Muscle layer of colon (tissue), 2 donors: ENCODE results near the gene NDUFA1.
"Not testable (repeated sequence)": the region's sequence is repeated elsewhere in the genome, so short reads cannot be mapped to it uniquely, and the experiment has no call there.

Experiments used
- H3K27ac ChIP-seq: one replicate; pipeline ENCODE4 v1.7.0; 2013; ENCODE audit warnings: low read depth, mild to moderate bottlenecking, low read length, moderate library complexity
- H3K27me3 ChIP-seq, 2 donors: one replicate each; pipeline ENCODE4 v1.7.0; 2013; ENCODE audit warnings: low read length in 2 of 2, mild to moderate bottlenecking in 2 of 2; ENCODE audit not compliant: insufficient read depth in 2 of 2, control insufficient read depth in 1 of 2
- H3K36me3 ChIP-seq: one replicate; pipeline ENCODE4 v1.7.0; 2013; ENCODE audit warnings: mild to moderate bottlenecking, low read length; ENCODE audit not compliant: insufficient read depth
- H3K4me1 ChIP-seq: one replicate; pipeline ENCODE4 v1.7.0; 2013; ENCODE audit warnings: mild to moderate bottlenecking, low read length; ENCODE audit not compliant: insufficient read depth
- H3K4me3 ChIP-seq, 2 donors: one replicate each; pipeline ENCODE4 v1.7.0; 2013; ENCODE audit warnings: low read length in 2 of 2, low read depth in 1 of 2, mild to moderate bottlenecking in 1 of 2, moderate library complexity in 1 of 2
- H3K9ac ChIP-seq: one replicate; pipeline ENCODE4 v1.7.0; 2013; ENCODE audit warnings: low read length
- H3K9me3 ChIP-seq: one replicate; pipeline ENCODE4 v1.7.0; 2013; ENCODE audit warnings: mild to moderate bottlenecking, low read length
- donor health status: abdominal sarcoma.
- donor health status: Adenocarcinoma of cecum.

Gene NDUFA1

GRCh38 chrX:119871599-119872395, at the start of gene NDUFA1, which contains the start of gene RNF113A:
Gene NDUFA1 (plus strand): TSS chrX:119871832. CDS start chrX:119871912, 80 bp downstream.
Gene RNF113A (minus strand): TSS chrX:119871733. CDS start chrX:119871613, 120 bp downstream.
- no peaks in the 10 kb centered on the region for H3K27me3 ChIP-seq
- no peaks in the 10 kb centered on the region for H3K9me3 ChIP-seq
- no peaks in the 10 kb centered on the region for H3K36me3 ChIP-seq
- H3K27ac ChIP-seq = peak within 1 kb of the TSS; percentile 85
- H3K4me3 ChIP-seq = peak within 1 kb of the TSS; percentile 74 to 77
- H3K9ac ChIP-seq = peak within 1 kb of the TSS; percentile 90
- no peaks in the 10 kb centered on the region for H3K4me1 ChIP-seq

DNA sequence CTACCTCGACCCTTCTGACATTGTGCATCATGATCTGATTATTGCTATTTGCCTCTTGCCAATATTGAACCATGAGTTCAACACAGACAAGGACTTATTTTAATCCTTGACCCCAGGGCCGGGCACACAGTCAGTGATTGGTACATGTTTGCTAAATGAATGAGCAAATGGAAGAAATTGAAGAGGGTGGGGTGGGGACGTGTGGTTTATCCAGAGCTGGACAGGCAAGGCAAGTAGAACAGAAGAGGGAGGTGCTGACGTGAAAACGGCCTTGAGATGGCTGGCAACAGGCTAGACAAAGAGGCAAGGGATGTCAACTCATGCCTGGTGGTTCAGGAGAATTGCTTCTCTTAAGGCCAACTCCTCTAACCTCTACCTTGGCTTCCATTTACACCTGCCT, 47.4 kb upstream of the NDUFA1 start:
- H3K9me3 ChIP-seq, H3K36me3 ChIP-seq: not testable (repeated sequence)

GRCh38 chrX:119826399-119826959, 45.2 kb upstream of the NDUFA1 start:
- Histone ChIP-seq H3K9me3 (no peaks in the 10 kb centered on the region), H3K27me3 (no peaks in the 10 kb centered on the region), H3K4me1 (no peaks in the 10 kb centered on the region), H3K36me3 (no peaks in the 10 kb centered on the region), H3K4me3 (no peak overlapping the region), H3K27ac (no peak overlapping the region), H3K9ac (no peak overlapping the region)

More for the DNA sequence above, 47.4 kb upstream of the NDUFA1 start:
- H3K9ac ChIP-seq, H3K27ac ChIP-seq, H3K4me3 ChIP-seq, H3K4me1 ChIP-seq, H3K27me3 ChIP-seq: not testable (repeated sequence)

GRCh38 chrX:119828446-119828845, 43.2 kb upstream of the NDUFA1 start:
- no peak overlapping the region for H3K9ac ChIP-seq
- H3K9me3 ChIP-seq = no peaks in the 10 kb centered on the region
- no peak overlapping the region for H3K27ac ChIP-seq
- no peaks in the 10 kb centered on the region for H3K36me3 ChIP-seq
- H3K27me3 ChIP-seq = no peaks in the 10 kb centered on the region
- H3K4me1 ChIP-seq = no peaks in the 10 kb centered on the region
- no peak overlapping the region for H3K4me3 ChIP-seq

- H3K9me3 ChIP-seq = no peaks in the 10 kb centered on the region
- H3K36me3 ChIP-seq = peaks cover 20% of the 10 kb centered on the region
- H3K4me1 ChIP-seq = no peaks in the 10 kb centered on the region
- no peaks in the 10 kb centered on the region for H3K27me3 ChIP-seq
- no peak overlapping the region for H3K27ac ChIP-seq
- no peak overlapping the region for H3K9ac ChIP-seq
- H3K4me3 ChIP-seq = no peak overlapping the region
Measured at GRCh38 chrX:119833905-119834304, 37.7 kb upstream of the NDUFA1 start.

DNA sequence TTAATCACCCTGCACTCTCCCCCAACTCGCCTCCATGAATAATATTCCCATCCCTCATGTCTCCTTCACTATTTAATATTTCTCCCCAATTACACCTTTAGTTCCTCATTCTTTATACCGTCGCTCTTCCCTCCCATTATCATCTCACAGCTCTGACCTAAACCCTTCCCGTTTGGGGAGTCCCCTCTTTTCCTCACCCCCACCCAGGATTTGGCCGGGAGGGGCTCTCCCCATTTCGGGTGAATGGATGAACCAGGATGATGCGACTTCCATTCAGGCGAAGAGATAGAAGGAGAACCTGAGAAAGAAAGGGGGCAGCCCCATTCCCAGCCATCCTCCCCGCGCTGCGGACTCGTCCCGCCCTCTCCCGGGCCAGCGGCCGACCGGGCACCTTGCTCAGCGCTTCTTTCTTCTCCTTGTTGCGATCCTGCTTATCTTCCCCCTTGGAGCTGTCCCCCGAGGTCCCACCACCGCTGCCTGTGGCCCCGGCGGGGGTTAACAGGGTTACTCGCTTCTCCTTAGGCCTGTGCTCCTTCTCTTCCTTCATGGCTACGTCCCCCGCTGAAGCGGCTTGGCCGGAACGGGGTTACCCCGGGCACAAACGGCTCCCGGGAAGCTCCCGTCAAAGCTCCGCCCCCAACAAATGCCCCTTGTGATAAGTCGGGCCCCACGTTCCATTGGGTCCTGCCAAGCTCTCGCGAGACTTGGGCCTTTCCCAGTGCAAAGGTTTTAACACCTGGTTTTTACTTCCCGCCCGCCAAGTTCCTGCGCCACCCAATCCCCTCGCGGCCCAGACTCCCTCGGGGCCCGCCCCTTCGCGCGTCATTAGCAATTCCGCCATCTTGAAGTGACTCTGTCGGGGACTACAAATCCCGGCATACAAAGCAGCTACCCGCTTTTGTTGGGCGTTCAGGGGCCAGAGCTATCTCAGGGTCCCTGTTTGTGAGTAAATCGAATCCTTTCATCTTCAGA, 19.0 kb upstream of the NDUFA1 start, which contains the start of gene UPF3B:
Gene UPF3B, minus strand, starts transcription at position 582 of the 972 bp plus-strand sequence. Its CDS starts 35 bp downstream, at position 547.
- H3K9me3 ChIP-seq = no peaks in the 10 kb centered on the region

DNA sequence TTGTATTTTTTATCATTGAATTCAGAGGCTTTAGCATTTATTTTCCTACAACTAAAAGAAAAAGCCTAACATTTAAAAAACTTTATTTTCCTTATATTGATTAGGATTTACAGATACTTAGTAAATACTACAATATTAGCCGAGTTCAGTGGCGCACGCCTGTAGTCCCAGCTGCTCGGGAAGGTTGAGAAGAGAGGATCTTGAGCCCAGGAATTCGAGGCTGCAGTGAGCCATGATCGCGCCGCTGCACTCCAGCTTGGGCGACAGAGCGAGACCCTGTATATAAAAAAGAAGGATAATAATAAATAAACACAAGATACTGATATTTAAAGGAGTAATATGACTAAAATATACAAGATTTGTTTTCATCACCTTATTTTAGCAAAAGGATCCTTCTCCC, 18.2 kb upstream of the NDUFA1 start:
- Histone ChIP-seq H3K9me3 (no peaks in the 10 kb centered on the region), H3K27ac (peak overlapping the region; percentile 55), H3K27me3 (no peaks in the 10 kb centered on the region), H3K9ac (no peak overlapping the region), H3K36me3 (no peaks in the 10 kb centered on the region), H3K4me1 (no peaks in the 10 kb centered on the region), H3K4me3 (peak overlapping the region; percentile 29 to 38)

More for the DNA sequence above, 19.0 kb upstream of the NDUFA1 start, which contains the start of gene UPF3B:
- no peaks in the 10 kb centered on the region for H3K4me1 ChIP-seq
- H3K9ac ChIP-seq = peak within 1 kb of the TSS; percentile 73
- H3K27me3 ChIP-seq = no peaks in the 10 kb centered on the region
- no peaks in the 10 kb centered on the region for H3K36me3 ChIP-seq
- peak within 1 kb of the TSS; percentile 81 for H3K27ac ChIP-seq
- H3K4me3 ChIP-seq = peak within 1 kb of the TSS; percentile 48 to 72

DNA sequence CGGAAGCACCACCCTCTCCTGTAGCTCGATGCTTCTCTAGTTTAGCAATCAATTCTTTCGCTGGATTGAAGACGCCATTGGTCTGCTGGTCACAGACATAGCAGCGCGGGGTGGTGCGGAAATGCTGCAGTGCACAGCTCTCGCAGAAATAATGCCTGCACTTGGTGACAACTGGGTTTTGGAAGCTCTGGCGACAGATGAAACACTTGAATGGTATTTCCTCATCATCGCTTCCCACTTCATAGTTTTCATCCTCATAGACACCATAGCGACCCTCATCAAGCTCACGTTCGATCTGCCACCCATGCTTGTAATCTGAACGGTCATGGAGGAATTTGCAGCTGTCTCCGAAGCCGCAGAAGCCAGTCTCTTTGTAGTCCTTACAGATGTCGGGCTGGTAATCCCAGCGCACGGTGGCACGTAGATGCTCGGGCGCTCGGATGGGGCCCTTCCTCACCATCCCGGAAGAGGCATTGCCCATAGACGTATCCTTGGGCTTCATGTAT, 953 bp upstream of the NDUFA1 start:
- no peaks in the 10 kb centered on the region for H3K27me3 ChIP-seq
- H3K27ac ChIP-seq = peak overlapping the region; percentile 85
- H3K4me3 ChIP-seq = peak overlapping the region; percentile 74 to 77
- H3K36me3 ChIP-seq = no peaks in the 10 kb centered on the region
- H3K9me3 ChIP-seq = no peaks in the 10 kb centered on the region
- H3K9ac ChIP-seq = peak overlapping the region; percentile 44
- H3K4me1 ChIP-seq = no peaks in the 10 kb centered on the region

GRCh38 chrX:119871245-119871598, 410 bp upstream of the NDUFA1 start:
- H3K27me3 ChIP-seq = no peaks in the 10 kb centered on the region
- H3K27ac ChIP-seq = peak overlapping the region; percentile 85
- H3K36me3 ChIP-seq = no peaks in the 10 kb centered on the region
- H3K9ac ChIP-seq = peak overlapping the region; percentile 44
- no peaks in the 10 kb centered on the region for H3K4me1 ChIP-seq
- peak overlapping the region; percentile 74 to 77 for H3K4me3 ChIP-seq
- H3K9me3 ChIP-seq = no peaks in the 10 kb centered on the region

DNA sequence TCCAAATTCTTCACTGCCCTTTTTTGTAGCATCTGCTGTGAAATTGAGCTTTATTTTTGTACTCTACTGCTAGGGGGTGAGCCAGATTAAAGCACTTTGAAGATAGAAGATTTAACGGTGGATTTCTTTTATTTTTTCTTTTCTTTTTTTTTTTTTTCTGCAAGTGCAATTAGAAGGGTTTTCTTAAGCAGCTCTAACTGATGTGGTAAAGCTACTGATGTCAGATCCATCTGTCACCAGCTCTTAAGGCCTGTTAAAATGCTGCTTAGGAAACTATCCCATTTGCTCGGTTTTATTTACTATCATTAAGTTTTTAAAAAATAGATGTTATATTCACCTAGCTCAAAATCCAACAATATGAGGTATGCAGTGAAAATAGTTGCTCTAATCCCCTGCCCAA, 7.1 kb downstream of the NDUFA1 start:
- Histone ChIP-seq H3K4me3 (no peak overlapping the region), H3K9ac (no peak overlapping the region), H3K27me3 (no peaks in the 10 kb centered on the region), H3K27ac (no peak overlapping the region), H3K4me1 (no peaks in the 10 kb centered on the region), H3K9me3 (no peaks in the 10 kb centered on the region), H3K36me3 (no peaks in the 10 kb centered on the region)

DNA sequence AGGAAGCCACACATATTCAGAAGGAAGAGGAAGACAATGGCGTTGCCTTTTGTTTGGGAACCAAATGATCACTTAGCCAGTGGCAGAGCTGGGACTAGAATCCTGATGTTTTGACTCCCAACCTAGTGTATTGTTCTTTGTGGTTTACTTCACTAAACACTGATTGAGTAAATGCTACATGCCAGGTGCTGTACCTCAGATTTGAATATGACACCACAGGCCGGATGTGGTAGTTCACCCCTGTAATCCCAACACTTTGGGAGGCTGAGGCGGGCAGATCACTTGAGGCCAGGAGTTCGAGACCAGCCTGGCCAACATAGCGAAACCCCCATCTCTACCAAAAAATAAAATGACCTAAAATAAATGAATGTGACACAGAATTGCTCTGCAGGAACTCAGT, 8.4 kb downstream of the NDUFA1 start:
- no peaks in the 10 kb centered on the region for H3K27me3 ChIP-seq
- H3K4me1 ChIP-seq = no peaks in the 10 kb centered on the region
- H3K4me3 ChIP-seq = no peak overlapping the region
- H3K27ac ChIP-seq = no peak overlapping the region
- no peak overlapping the region for H3K9ac ChIP-seq
- H3K36me3 ChIP-seq = no peaks in the 10 kb centered on the region
- no peaks in the 10 kb centered on the region for H3K9me3 ChIP-seq
